Measurements from ENCODE around the gene TLE1. TPM values are rescaled to one million over a fixed set of nuclear protein-coding genes. Genes with fewer than 3 reads are reported as not detected.

TLE1 gene
- total RNA-seq, 1 experiment from 2014 or later, result 79.3 TPM

- Histone ChIP-seq H3K23me2 (ENCODE audit: insufficient read length, low read depth, low read length, poor library complexity, severe bottlenecking) (no peaks in the 10 kb centered on the region), H3K23ac (ENCODE audit: insufficient read length, low read depth, low read length) (no peak overlapping the region), H3K56ac (ENCODE audit: insufficient read length, low read depth, low read length) (no peak overlapping the region), H2BK12ac (ENCODE audit: insufficient read length, low read depth, low read length) (no peak overlapping the region), H3K18ac (ENCODE audit: insufficient read length, low read depth, low read length) (no peak overlapping the region), H3K79me1 (ENCODE audit: insufficient read depth, low read depth, low read length, poor library complexity, severe bottlenecking) (peaks cover 4% of the 10 kb centered on the region), H3K27me3 (ENCODE audit: insufficient read depth, low read length) (no peaks in the 10 kb centered on the region), H2AK5ac (ENCODE audit: insufficient read length, low read length) (no peak overlapping the region), H3T11ph (ENCODE audit: low read length) (no peak overlapping the region), H3K4ac (ENCODE audit: low read depth, low read length) (no peak overlapping the region), H3K14ac (ENCODE audit: insufficient read depth, low read length) (peak overlapping the region; percentile 54; the same call in 1 of the 2 replicates), H2BK20ac (ENCODE audit: low read depth, low read length, poor library complexity, severe bottlenecking) (no peak overlapping the region), H2BK120ac (ENCODE audit: low read depth, low read length, poor library complexity, severe bottlenecking) (no peak overlapping the region), H2BK15ac (ENCODE audit: low read depth, low read length) (no peak overlapping the region), H3K9ac (ENCODE audit: extremely low read depth, insufficient read length, low read length) (no peak overlapping the region), H2BK5ac (ENCODE audit: insufficient read length, low read length) (no peak overlapping the region), H3K27ac (ENCODE audit: insufficient read length, low read depth, low read length) (no peak overlapping the region), H4K91ac (ENCODE audit: insufficient read length, low read depth, low read length) (no peak overlapping the region), H4K5ac (ENCODE audit: insufficient read length, low read depth, low read length) (no peak overlapping the region), H3K4me1 (ENCODE audit: insufficient read depth, low read length) (peaks cover 5% of the 10 kb centered on the region; the same call in 1 of the 2 replicates), H3K79me2 (ENCODE audit: insufficient read depth, low read length) (peaks cover 39% of the 10 kb centered on the region), H4K20me1 (ENCODE audit: control insufficient read depth, insufficient read depth, insufficient read length) (no peaks in the 10 kb centered on the region), H4K8ac (replicated peaks; ENCODE audit: insufficient read length, low read depth, low read length) (no peak overlapping the region), H2AFZ (ENCODE audit: low read length) (no peak overlapping the region), H3K4me2 (ENCODE audit: insufficient read depth, insufficient read length, low read length) (no peak overlapping the region), H3K9me3 (ENCODE audit: control insufficient read depth, low read depth, low read length) (no peaks in the 10 kb centered on the region)
- Mint-ChIP-seq H3K27ac (peak overlapping the region in 2 of 3 experiments; percentile 57 to 81; a peak in 2 of 7 replicates), H3K9me3 (no peaks in the 10 kb centered on the region), H3K27me3 (ENCODE audit: low read depth) (no peaks in the 10 kb centered on the region), H3K4me1 (peaks cover 38 to 45% of the 10 kb centered on the region in 2 experiments), H3K36me3 (ENCODE audit: insufficient read depth in 1 of 3, low read depth in 3 of 3) (peaks cover 34 to 71% (median 67%) of the 10 kb centered on the region in 3 experiments), H3K4me3 (no peak overlapping the region)
- TF ChIP-seq, protein P1, sequence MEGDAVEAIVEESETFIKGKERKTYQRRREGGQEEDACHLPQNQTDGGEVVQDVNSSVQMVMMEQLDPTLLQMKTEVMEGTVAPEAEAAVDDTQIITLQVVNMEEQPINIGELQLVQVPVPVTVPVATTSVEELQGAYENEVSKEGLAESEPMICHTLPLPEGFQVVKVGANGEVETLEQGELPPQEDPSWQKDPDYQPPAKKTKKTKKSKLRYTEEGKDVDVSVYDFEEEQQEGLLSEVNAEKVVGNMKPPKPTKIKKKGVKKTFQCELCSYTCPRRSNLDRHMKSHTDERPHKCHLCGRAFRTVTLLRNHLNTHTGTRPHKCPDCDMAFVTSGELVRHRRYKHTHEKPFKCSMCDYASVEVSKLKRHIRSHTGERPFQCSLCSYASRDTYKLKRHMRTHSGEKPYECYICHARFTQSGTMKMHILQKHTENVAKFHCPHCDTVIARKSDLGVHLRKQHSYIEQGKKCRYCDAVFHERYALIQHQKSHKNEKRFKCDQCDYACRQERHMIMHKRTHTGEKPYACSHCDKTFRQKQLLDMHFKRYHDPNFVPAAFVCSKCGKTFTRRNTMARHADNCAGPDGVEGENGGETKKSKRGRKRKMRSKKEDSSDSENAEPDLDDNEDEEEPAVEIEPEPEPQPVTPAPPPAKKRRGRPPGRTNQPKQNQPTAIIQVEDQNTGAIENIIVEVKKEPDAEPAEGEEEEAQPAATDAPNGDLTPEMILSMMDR (conservative IDR thresholded peaks at IDR 0.05), result no peak
- no peak for DNase-seq
- WGBS (ENCODE audit: extremely low coverage, insufficient read length, low lambda C conversion rate), result no CpG with 5 or more reads among the region's 3 CpGs
Observed at GRCh38 chr9:81671880-81672280, 17.5 kb downstream of the TLE1 start.
